ELF-1 (cell line): ENCODE data around the gene AFAP1L2.

Experiments used
- DNase-seq: peaks from one replicate; pipeline ENCODE4 v3.0.0-alpha.2; 2016; ENCODE audit warnings: low read depth, low spot score

The AFAP1L2 gene

DNA sequence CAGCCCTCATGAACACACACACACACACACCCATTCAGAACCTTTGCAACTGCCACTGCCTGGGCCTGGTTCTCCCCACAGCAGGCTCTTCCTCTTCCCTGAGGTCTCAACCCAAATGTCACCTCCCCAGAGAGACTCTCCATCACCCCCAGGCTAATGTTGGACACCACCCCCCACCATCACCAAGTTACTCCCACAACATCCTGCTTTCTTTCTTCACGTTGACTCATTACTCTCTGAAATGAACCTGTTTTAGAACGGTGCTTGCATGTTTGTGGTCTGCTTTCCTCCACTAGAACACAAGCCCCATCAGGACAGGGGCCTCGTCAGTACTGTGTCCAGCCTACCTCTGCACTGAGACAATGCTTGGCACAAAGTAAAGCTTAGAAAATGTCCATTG is 16.0 kb downstream of the AFAP1L2 start:
- peak; percentile 72 for DNase-seq

DNA sequence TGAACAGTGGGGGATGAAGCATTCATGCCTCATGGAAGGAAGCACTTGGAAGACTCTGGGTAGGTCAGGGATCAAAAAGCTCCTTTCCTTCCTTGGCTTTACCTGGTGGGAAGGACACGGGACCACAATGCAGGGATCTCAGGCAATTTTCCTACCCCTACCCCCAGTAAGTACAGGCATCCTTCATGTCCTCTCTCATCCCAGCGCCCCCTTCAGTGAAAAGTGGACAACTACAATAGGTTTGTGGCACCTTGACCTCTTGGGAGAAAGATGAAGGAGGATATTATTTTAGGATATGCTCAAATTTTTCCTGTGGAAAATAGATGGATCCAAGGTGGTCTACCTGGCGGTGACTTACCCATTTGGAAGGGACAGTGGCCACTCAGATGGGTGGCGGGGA is 16.5 kb downstream of the AFAP1L2 start:
- DNase-seq, result no peak

DNA sequence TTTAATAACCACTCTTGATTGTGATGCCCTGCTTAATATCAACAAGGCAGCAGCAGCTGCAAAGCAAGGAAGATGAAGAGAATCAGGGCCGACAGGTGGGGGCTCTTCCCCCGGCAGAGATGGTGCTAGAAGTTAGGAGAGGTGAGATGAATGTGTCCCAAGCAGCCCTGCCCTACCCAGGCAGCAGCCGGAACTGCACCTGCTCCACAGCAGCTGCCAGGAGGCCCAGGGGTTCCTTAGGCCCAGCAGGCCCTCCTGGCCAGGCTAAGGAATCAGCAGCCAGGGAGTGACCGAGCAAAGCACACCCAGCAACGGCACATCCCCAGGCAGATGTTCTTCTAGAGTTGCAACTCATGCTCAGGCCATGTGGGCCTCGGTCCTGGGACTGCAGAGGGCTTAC is 17.9 kb downstream of the AFAP1L2 start:
- DNase-seq, result no peak

DNA sequence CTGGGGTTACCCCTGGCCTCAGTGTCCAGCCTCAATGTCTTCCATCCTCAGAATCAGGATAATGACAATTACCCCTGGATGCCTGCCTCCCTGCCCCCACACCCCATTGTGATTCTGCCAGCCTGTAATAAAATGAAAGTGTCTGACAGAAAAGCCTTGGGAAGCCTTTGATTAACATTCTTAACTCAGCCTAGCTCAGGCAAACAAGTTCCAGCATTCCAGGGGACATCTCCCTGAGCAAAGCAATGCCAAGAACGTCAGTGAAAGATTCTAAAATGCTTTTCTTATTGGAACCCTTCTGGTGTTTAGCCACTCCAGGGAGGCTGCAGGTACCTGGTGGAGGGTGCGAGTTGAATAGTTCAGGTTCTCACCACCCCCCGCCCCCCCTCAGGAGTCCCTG is 18.7 kb downstream of the AFAP1L2 start:
- DNase-seq, result no peak

DNA sequence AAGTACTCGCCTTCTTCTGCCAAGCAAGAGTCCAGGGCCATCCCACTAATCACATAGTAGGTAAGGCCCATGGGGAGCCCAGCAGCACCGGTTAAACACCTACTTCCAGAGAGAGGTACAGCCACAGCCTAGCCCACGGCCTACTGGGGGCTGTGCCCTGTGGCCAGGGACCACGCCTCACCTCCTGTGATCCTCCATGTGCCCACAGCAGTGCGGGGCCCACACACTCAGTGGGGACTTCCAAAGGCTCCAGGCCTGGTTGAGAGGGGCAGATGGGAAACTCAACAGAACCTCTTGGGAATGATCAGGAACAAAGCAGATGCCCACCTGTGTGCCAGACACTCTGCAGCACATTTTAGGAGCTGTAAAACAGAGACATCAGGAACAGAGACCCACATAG is 19.7 kb downstream of the AFAP1L2 start:
- no peak for DNase-seq

DNA sequence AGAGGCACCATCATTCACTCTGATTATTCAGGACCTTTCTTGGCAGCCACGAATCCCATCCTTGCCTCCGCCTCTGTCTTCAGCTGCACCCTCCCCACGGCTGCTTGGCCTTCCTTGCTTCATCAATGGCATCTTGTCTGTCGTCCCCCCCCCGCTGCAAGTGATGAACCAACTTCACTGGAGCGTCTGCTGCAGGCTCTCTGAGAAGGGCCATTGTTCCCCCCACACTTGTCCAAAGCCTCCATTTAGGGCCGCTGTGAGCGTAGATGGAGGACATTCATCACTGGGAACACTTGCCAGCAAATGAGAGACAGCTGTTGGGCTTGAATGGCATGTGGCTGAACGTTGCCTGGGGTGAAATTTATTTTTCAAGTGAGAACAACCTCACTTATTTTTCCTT is 20.1 kb downstream of the AFAP1L2 start:
- no peak for DNase-seq

DNA sequence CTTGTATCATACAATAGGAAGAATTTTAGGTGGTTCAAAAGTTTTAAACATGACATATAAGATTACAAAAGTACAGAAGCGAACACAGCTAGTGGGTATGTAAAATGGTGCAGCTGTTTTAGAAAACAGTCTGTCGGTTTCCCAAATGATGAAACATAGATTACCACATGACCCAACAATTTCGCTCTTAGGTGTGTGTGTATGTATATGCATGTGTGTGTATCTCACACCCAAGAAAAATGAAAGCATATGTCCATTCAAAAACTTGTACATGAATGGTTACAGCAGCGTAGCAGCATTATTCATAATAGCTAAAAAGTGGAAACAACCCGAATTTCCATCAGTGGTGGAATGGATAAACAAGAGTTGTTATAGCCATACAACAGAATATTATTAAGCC is 23.5 kb downstream of the AFAP1L2 start:
- DNase-seq, result no peak

DNA sequence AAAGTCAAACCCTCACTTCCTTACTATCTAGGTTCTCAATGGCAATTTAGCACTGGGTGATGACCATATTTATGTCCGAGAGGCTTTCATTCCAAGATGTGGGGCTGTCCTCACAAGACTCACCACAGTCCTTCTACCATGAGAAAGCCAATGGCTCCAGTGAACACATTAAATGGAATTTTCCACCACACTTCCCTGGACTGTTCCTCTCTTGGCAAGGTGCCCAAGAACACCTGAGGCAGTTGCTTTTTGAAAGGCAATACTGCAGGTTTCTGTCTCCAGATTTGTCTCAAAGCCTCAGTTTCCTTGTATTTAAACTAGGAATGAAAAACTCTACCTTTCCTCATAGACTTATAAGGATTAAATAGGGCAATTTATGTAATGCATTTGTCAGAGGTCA is 24.2 kb downstream of the AFAP1L2 start:
- no peak for DNase-seq

DNA sequence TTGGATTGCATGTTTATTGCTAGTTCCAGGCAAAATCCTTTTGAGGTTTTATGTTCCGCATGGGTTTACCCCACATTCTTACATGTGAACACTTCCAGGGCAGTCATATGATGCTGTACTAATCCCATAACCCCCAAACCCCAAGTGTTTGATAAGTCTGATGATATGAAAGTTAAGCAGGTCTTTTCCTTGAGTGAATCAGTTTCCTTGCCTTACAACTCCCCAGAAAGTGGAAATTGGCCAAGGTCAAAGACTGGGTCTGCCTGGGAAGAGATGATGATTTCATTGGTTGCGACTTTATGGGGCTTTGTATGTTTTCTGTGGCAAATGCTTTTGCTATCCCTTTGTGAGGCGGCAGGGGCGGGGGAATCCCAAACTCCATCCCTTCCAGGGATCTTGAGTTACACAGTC is 24.7 kb downstream of the AFAP1L2 start:
- no peak for DNase-seq

DNA sequence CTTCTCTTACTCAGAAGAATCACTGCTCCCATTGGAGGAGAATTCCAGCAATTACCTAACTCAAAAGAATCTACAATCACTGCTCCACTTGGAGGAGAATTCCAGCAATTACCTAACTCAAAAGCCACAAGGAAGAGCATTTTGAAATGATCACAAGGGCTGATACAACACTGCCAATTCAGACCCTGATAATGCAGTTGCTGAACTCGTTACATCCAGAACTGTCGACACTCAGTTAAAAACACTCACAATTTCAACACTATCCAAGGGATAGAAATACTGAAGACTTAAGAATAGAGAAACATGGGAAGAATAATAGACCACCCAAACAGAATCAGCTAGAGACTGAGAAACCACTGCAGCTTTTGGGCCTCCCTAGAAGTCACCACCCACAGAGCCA is 27.8 kb downstream of the AFAP1L2 start:
- DNase-seq, result no peak

DNA sequence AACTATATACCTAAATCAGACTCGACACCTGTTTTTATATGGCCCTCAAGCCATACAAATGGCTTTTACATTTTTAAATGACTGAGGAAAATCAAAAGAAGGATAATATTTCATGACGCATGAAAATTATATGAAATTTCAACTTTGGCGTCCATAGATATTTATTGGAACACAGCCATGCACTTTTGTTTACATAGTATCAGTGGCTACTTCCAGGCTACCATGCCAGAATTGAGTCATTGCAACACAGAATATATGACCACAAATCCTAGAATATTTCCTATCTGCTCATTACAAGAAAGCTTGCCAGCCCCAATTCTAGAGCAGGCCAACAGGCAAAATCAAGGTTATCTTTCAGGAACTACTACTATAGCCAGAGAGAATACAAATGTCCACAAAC is 29.3 kb downstream of the AFAP1L2 start:
- DNase-seq, result no peak

DNA sequence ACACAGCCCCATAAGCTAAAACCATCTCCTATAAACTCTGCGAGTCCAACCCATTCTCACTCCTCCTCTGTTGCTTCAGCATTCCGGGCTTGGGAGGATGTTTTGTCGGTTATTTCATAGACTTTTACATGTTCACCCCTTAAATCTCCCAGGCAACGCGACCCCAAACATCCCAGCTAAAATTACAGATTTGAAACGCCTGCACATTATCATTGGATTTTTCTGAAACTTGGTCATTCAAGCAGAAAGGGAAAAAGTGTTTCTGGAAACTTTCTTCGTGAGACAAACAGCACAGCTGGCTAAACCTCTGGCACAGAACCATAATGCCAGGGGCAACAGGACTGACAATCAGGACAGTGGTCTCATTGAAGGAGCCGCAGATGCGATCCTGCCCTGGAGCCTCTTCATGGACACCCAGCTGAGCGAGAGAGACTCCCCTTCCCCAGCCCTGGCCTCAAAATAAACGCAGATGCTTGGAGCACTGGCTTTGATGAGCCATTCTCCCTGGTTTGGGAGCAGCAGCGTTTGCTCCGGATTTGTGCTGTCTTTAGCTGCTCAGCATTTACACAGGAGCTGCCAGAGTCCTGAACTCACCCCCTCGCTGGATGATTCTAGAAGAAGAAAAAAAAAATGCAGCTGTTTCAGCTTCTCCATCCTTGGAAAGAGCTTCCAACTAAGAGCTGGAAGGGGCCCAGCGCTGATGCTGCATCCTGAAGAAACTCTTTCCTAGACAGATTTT is 30.1 kb downstream of the AFAP1L2 start:
- peak; percentile 71 for DNase-seq

DNA sequence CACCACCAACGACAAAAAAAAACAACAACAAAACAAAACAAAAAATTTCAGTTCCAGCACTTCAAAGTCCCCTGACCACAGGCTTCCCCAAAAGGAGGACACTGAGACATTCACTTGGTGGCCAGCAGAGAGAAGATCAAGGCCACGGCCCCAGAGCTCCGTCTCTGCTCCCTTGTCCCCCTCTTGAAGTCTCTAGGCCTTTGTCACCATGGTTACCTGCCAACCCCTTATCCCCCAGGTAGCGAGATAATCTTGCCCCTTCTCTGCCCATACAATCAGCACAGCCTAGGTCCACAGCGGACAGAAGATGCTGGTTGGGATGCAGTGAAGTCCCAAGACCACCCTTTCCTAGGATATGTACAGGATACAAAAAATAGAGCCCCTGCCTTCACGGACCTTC is 30.7 kb downstream of the AFAP1L2 start:
- DNase-seq, result no peak

DNA sequence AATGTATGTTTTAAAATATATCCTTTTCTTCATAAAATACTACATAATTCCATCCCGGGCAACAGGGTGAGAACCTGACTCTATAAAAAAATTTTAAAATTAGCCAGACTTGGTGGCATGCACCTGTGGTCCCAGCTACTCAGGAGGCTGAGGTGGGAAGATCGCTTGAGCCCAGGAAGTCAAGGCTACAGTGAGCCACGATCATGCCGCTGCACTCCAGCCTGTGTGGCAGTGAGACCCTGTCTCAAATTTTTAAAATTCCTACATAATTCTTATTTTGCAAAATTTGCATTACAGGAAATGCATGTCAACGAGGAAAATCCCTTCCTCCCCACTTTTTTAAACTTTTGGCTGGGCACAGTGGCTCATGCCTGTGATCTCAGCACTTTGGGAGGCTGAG is 31.3 kb downstream of the AFAP1L2 start:
- no peak for DNase-seq

DNA sequence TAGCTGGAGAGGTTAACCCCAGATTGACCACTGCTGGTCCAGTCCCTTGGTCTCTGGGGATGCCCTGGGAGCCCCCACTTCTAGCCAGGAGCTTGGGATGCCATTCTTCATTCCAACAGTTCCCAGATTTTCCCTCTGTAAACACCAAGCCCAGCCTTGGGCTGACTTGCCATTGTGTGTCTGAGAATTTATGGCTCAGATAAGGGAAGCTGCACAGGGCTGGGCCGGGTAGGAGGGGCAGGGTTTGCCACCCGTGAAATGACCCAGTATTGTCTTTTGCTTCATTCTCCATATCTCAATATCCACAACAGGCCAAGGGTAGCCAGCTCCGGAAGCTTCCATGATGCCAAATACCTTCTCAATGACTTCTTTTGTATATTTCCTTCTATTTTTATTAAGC is 32.1 kb downstream of the AFAP1L2 start:
- peak; percentile 43 for DNase-seq

DNA sequence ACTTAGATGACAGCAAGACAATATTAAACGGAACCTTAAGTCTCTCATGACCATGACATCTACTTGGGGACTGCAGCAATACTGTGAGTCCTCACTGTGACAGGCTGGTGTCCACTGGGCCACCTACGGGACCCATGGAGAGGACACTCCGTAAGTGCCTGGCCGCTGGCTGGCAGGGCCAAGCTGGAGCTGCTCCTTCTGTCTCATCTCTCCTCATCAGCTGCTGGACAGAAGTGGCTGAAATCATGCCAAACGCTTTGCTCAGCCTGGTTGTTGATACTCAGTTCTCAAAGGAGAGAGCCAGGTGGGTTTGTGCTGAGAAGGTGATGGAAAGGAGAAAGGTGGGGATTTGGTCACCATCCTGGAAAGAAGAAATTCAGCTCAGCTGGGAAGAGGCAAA is 33.3 kb downstream of the AFAP1L2 start:
- DNase-seq, result no peak

DNA sequence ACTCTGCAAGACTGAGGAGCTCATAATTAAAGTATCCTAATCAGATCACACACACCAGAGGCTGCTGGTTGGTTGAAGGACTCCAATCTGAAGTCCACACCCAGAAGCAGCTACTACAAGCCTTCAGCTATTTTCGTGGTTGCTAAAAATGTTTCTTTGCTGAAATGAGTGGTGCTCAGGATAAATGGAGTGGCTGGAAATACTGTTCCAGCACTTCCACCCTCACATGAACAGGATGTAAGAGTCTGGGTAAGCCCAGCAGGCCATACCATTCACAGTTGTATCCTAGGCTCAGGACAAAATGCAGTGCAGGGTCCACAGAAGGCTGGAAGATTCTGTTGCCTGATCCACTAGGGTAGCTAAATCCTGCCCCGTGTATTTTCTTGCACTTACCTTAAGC is 34.1 kb downstream of the AFAP1L2 start:
- DNase-seq, result no peak

DNA sequence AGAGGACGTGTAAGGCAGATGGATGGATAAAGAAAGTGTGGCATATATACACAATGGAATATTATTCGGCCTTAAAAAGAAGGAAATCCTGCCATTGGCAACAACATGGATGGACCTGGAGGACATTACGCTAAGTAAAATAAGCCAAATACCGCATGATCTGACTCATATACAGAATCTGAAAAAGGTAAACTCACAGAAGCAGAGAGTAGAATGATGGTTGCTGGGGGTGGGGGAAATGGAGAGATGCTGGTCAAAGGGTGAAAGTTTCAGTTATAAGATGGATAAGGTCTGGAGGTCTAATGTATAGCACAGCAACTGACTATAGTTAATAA is 36.3 kb downstream of the AFAP1L2 start:
- no peak for DNase-seq

DNA sequence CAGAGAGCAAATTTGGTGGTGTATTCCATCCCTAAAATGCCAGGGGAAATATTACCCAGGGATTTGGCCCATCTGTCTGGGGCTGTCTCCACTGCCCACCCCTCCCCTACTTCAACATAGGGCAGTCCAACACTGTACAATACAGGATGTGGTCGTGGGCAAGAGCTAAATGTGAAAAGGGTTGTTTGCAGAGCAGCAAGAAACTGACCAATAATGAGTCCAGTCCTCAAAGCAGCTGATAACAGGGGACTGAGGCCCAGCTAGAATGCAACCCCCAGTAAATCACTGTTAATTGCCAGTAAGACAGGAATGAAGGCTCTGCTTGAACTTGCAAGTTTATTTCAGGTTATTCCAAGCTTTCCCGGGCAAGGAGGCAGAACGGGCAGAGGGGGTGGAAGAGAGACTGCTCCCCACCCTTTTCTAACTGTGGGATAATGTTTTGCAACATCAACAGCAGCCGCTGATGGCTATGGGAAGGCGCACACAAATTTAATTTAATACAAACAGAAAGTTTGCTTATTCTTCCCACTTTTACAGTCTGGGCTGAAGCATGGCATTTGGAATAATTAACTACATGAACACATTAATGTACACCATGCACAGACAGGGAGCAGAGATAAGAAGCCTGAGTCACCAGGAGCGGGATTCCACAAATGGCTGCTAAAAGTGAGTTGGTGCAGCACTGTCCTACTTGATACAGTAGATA is 36.8 kb downstream of the AFAP1L2 start:
- peak; percentile 36 for DNase-seq

DNA sequence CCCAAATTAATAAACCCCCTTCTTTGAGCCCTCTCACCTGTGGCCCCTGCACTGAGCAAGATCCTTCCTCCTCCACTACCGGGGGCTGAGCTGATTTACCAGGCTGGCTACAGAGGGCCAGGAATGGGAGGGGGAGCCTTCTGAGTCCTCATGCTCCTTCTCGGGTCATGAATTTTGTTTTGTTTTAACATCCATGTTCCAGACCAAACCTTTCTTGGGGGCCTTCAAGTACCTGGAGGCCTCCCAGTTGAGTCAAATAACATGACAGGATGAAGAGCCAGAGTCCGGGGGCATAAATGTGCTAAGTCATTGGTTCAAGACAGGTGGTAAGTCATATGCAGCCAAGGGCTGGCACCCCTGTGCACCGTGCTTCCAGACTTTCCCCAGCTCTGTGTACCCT is 39.6 kb downstream of the AFAP1L2 start:
- no peak for DNase-seq

DNA sequence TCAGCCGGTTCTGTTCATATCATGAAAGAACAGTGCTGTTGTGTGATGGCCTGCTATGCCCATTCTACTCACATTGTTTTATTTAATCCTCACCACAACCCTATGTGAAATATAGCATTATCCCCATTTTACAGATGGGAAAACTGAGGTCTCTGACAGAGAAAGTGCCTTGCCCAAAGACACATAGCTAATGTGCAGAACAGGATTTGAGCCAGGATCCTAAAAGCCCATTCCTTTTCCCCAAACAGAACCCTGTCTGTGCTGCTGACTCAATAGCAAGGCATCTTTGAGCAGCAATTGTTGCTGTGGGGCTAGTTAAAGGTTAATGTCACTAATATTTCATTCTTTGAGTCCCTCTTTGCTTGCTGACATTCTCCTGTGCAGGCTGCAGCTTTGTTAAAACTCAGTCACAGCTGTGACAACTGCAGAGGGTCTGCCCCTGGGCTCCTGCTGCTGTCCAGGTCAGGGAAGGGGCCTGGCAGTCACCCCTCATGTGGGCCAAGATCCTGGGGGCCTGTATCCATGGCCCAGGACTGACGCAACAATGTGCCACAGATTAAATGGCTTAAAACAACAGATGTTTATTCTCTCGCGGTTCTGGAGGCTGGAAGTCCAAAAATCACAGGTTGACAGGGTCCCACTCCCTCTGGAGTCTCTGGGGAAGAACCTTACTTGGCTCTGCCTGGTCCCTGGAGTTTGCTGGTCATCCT is 40.4 kb downstream of the AFAP1L2 start:
- no peak for DNase-seq

DNA sequence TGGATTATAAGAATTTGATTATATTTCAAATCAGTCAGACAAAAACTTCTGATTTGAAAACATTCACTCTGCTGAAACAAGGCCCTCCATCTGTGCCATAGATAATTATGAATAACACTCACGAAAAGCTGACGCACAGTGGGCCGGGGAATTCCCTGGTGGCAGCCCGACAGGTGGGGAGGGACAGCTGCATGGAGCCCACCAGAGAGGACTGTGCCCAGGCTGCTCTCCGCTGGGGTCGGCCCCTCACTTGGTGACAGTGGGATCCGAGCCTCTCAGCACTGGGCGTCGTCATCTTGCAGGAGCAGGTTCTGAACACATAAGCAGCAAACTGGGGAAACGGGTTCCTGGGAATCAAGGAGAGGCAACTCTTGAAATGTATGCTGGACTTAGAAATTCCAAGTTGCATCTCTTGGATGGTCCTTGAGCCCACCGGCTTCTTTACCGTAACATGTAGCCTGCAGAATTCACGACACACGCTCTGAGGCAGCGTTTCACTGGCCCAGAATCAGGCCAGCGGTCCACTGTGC is 41.4 kb downstream of the AFAP1L2 start:
- DNase-seq, result no peak

DNA sequence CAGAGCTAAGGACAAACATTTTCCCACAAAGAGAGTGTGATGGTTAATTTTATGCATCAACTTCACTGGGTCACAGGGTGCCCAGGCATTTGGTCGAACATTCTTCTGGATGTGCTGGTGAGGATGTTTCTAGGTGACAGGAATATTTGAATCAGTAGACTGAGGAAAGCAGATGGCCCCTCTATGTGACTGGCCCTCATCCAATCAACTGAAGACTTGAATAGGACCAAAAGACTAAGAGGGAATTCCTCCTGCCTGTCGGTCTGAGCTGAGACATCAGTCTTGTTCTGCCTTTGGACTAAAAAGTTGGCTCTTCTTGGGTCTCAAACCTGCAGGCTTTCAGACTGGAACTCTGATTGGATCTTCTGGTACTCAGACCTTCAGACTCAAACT is 44.4 kb downstream of the AFAP1L2 start:
- DNase-seq, result no peak
